SU-DHL-6 (cell line): Measurements from ENCODE around the gene HPX.

ENCODE experiments used
- H2AFZ ChIP-seq: fragments of 200-600 bp; sonication (generic); 2 replicates; pipeline ENCODE4 v1.6.1; 2014; ENCODE audit warnings: low read depth, mild to moderate bottlenecking, moderate library complexity, mixed read lengths, antibody characterized with exemption, low read length; ENCODE audit not compliant: severe bottlenecking
- H3F3A ChIP-seq: fragments of 200-600 bp; shearing (Covaris generic); 2 replicates; pipeline ENCODE4 v1.6.0; 2016; ENCODE audit warnings: antibody characterized with exemption, mild to moderate bottlenecking; ENCODE audit not compliant: insufficient read depth
- H3K27ac ChIP-seq: fragments of 200-600 bp; sonication (generic); 2 replicates; pipeline ENCODE4 v1.5.1; 2016; ENCODE audit warnings: low read depth, mild to moderate bottlenecking, low read length, moderate library complexity, mixed read lengths
- H3K27me3 ChIP-seq: fragments of 200-600 bp; sonication (generic), shearing (Covaris generic); 2 replicates; pipeline ENCODE4 v1.6.0; 2014; ENCODE audit warnings: mild to moderate bottlenecking, low read length
- H3K36me3 ChIP-seq: fragments of 200-600 bp; sonication (generic); 2 replicates; pipeline ENCODE4 v1.6.1; 2014; ENCODE audit warnings: mild to moderate bottlenecking, low read length, mixed read lengths
- H3K4me2 ChIP-seq: fragments of 300-600, 200-600 bp; shearing (Covaris generic), sonication (generic); 2 replicates; pipeline ENCODE4 v1.6.0; 2014; ENCODE audit warnings: low read length, low read depth, mild to moderate bottlenecking; ENCODE audit not compliant: poor library complexity, severe bottlenecking
- H3K4me3 ChIP-seq: fragments of 200-600 bp; sonication (generic); 2 replicates; pipeline ENCODE4 v1.5.1; 2014; ENCODE audit warnings: antibody characterized with exemption, low read length, mild to moderate bottlenecking, mixed read lengths; ENCODE audit not compliant: insufficient read depth, poor library complexity, severe bottlenecking
- H3K79me2 ChIP-seq: fragments of 200-600 bp; sonication (generic); 2 replicates; pipeline ENCODE4 v1.6.1; 2014; ENCODE audit warnings: mild to moderate bottlenecking, low read length, moderate library complexity; ENCODE audit not compliant: insufficient read depth
- H3K9ac ChIP-seq: fragments of 200-600 bp; sonication (generic); 2 replicates; pipeline ENCODE4 v1.7.0; 2014; ENCODE audit warnings: mild to moderate bottlenecking, low read length
- H3K9me2 ChIP-seq: fragments of 200-600 bp; sonication (generic); replicated peaks from 2 replicates; pipeline ENCODE4 v1.6.1; 2014; ENCODE audit warnings: low read length; ENCODE audit not compliant: insufficient read depth
- H3K9me3 ChIP-seq: fragments of 200-600 bp; sonication (generic); 2 replicates; pipeline ENCODE4 v1.6.1; 2014; ENCODE audit warnings: low read length, mixed read lengths; ENCODE audit not compliant: insufficient read depth
- H4K20me1 ChIP-seq: fragments of 200-600 bp; sonication (generic); 2 replicates; pipeline ENCODE4 v1.6.1; 2014; ENCODE audit warnings: low read depth, mild to moderate bottlenecking, antibody characterized with exemption, low read length, moderate library complexity, mixed read lengths
- CTCF ChIP-seq: fragments of 200-600 bp; sonication (generic); IDR thresholded peaks from one replicate; pipeline ENCODE4 v1.5.1; 2017; ENCODE audit warnings: antibody characterized with exemption, mild to moderate bottlenecking, low read length, moderate library complexity; ENCODE audit not compliant: insufficient read depth, poor library complexity, severe bottlenecking
- EZH2phosphoT487 ChIP-seq: fragments of 200-600 bp; sonication (generic), shearing (Covaris generic); conservative IDR thresholded peaks from 2 replicates; pipeline ENCODE4 v1.6.1; 2018; ENCODE audit warnings: mild to moderate bottlenecking, antibody characterized with exemption, low read length, moderate library complexity, mixed read lengths

HPX gene

GRCh38 chr11:6400431-6401345, 40.1 kb downstream of the HPX start:
- H3K79me2 ChIP-seq: no peaks in the 10 kb centered on the region
- no peaks in the 10 kb centered on the region for H3K27me3 ChIP-seq
- no peak overlapping the region for H3K27ac ChIP-seq
- H3K9ac ChIP-seq: no peak overlapping the region
- H4K20me1 ChIP-seq: no peaks in the 10 kb centered on the region
- no peak overlapping the region for H3K4me2 ChIP-seq
- no peak overlapping the region for H3K4me3 ChIP-seq
- H2AFZ ChIP-seq: no peak overlapping the region
- no peaks in the 10 kb centered on the region for H3K36me3 ChIP-seq
- H3K9me3 ChIP-seq: no peaks in the 10 kb centered on the region
- TF ChIP-seq CTCF: no peak
- TF ChIP-seq EZH2phosphoT487: no peak
- H3F3A ChIP-seq: no peaks in the 10 kb centered on the region
- H3K9me2 ChIP-seq: no peaks in the 10 kb centered on the region

- Histone ChIP-seq H3K4me3 (no peak overlapping the region), H3F3A (no peaks in the 10 kb centered on the region), H3K79me2 (no peaks in the 10 kb centered on the region), H3K27ac (no peak overlapping the region), H3K36me3 (no peaks in the 10 kb centered on the region), H3K4me2 (no peak overlapping the region), H3K9ac (no peak overlapping the region), H3K9me3 (no peaks in the 10 kb centered on the region), H2AFZ (no peak overlapping the region), H3K9me2 (no peaks in the 10 kb centered on the region), H3K27me3 (no peaks in the 10 kb centered on the region), H4K20me1 (no peaks in the 10 kb centered on the region)
- no peak for TF ChIP-seq CTCF
- TF ChIP-seq EZH2phosphoT487: no peak
These were observed 43.2 kb downstream of the HPX start for GRCh38 chr11:6397636-6398035.

GRCh38 chr11:6397156-6397555, 43.6 kb downstream of the HPX start:
- H3K79me2 ChIP-seq: no peaks in the 10 kb centered on the region
- no peaks in the 10 kb centered on the region for H4K20me1 ChIP-seq
- H3F3A ChIP-seq: no peaks in the 10 kb centered on the region
- no peaks in the 10 kb centered on the region for H3K27me3 ChIP-seq
- no peaks in the 10 kb centered on the region for H3K36me3 ChIP-seq
- H3K9me2 ChIP-seq: no peaks in the 10 kb centered on the region
- H3K4me2 ChIP-seq: no peak overlapping the region
- H3K27ac ChIP-seq: no peak overlapping the region
- no peaks in the 10 kb centered on the region for H3K9me3 ChIP-seq
- no peak overlapping the region for H3K9ac ChIP-seq
- no peak overlapping the region for H3K4me3 ChIP-seq
- no peak overlapping the region for H2AFZ ChIP-seq
- TF ChIP-seq CTCF: no peak
- no peak for TF ChIP-seq EZH2phosphoT487
